Brain microvascular endothelial cell (primary cell): Measurements from ENCODE around the gene CST9L.

Source experiments
- DNase-seq: peaks from one replicate; pipeline ENCODE4 v3.0.0-alpha.2; 2020
- H3K27ac ChIP-seq: fragments of 250-450 bp; sonication (Bioruptor Pico); 2 replicates; pipeline ENCODE4 v1.5.1; 2020; ENCODE audit warnings: mild to moderate bottlenecking, moderate library complexity
- H3K27me3 ChIP-seq: fragments of 250-450 bp; sonication (Bioruptor Pico); replicated peaks from 2 replicates; pipeline ENCODE4 v1.5.1; 2020; ENCODE audit warnings: mild to moderate bottlenecking
- H3K36me3 ChIP-seq: fragments of 250-450 bp; sonication (Bioruptor Pico); replicated peaks from 2 replicates; pipeline ENCODE4 v1.5.1; 2020; ENCODE audit warnings: mild to moderate bottlenecking
- H3K4me3 ChIP-seq: 2 replicates; pipeline ENCODE4 v1.5.1; 2011; ENCODE audit warnings: low read depth, mild to moderate bottlenecking, control low read depth, low read length, moderate library complexity
- in situ Hi-C: cut with HindIII; loops from 2 replicates; pipeline ENCODE4 v1.10.0; 2017; ENCODE audit warnings: low sequenced_read_pairs, low pct_ligation_motif_present
- TF ChIP-seq, protein P1 (sequence below): IDR thresholded peaks from 2 replicates; pipeline ENCODE4 v1.5.1; 2011; ENCODE audit warnings: low read depth, mild to moderate bottlenecking, moderate library complexity, low read length, control low read depth, inconsistent platforms; ENCODE audit errors: missing control alignments

Gene CST9L

DNA sequence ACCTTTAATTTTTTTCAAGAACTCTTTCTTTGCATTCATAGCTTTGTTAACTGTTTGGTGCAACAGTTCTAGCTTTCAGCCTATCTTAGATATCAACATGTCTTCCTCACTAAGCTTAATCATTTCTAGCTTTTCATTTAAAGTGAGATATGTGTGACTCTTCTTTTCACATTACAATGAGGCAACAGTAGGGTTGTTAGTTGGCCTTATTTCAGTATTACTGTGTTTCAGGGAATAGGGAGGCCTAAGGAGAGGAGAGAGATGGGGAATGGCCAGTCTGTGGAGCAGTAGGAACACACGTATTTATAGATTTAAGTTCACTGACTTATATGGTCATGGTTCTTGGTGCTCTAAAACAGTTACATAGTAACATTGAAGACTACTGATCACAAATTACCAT lies 35.8 kb downstream of the CST9L start:
- in situ Hi-C loops = no loop called here
- Histone ChIP-seq H3K27me3 (no peaks in the 10 kb centered on the region), H3K36me3 (no peaks in the 10 kb centered on the region), H3K27ac (no peak overlapping the region), H3K4me3 (no peak overlapping the region)
- TF ChIP-seq, protein P1, sequence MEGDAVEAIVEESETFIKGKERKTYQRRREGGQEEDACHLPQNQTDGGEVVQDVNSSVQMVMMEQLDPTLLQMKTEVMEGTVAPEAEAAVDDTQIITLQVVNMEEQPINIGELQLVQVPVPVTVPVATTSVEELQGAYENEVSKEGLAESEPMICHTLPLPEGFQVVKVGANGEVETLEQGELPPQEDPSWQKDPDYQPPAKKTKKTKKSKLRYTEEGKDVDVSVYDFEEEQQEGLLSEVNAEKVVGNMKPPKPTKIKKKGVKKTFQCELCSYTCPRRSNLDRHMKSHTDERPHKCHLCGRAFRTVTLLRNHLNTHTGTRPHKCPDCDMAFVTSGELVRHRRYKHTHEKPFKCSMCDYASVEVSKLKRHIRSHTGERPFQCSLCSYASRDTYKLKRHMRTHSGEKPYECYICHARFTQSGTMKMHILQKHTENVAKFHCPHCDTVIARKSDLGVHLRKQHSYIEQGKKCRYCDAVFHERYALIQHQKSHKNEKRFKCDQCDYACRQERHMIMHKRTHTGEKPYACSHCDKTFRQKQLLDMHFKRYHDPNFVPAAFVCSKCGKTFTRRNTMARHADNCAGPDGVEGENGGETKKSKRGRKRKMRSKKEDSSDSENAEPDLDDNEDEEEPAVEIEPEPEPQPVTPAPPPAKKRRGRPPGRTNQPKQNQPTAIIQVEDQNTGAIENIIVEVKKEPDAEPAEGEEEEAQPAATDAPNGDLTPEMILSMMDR = no peak
- DNase-seq = no peak

DNA sequence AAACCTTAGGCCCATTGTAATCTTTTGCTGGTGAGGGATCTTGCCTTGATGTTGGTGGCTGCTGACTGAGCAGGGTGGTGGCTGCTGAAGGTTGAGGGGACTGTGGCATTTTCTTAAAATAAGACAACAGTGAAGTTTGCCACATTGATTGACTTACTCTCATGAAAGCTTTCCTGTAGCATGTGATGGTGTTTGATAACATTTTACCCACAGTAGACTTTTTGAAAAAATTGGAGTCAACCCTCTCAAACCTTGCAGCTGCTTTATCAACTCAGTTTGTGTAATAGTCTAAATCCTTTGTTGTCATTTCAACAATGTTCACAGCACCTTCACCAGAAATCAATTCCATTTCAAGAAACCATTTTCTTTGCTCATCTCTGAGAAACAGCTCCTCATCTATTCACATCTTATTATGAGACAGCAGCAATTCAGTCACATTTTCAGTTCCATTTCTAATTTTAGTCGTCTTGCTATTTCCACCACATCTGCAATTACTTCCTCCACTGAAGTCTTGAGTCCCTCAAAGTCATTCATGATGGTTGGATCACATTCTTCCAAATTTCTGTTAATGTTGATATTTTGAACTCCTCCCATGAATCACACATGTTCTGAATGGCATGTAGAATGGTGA lies 37.2 kb downstream of the CST9L start:
- Histone ChIP-seq H3K27me3 (no peaks in the 10 kb centered on the region), H3K36me3 (no peaks in the 10 kb centered on the region), H3K27ac (no peak overlapping the region), H3K4me3 (no peak overlapping the region)
- DNase-seq = no peak
- in situ Hi-C loops = no loop called here
- TF ChIP-seq, protein P1 = no peak

DNA sequence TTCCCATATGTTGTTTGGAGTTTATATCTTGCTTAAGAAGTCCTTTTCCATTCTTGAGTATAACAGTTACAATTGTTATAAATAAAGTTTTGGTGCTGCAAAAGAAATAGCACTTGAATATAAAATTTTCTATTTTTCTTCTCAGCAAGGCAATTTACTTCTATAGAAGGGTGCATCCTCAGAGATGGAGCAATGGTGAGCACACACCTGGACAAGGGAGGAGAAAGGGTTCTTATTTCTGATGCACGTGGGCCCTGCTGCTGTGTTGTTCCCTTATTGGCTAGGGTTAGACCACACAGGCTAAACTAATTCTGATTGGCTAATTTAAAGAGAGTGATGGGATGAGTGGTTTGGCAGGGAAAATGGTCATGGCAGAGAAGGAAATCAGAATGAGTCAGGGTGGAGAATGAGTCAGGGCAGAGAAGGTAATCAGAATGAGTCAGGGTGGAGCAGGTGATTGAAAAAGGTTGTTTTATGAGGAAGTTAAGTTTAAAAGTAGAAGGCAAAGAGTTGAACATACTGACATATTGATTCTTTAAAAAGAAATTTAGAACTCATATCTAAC lies 39.3 kb downstream of the CST9L start:
- TF ChIP-seq, protein P1 = no peak
- no peak for DNase-seq
- Histone ChIP-seq H3K36me3 (no peaks in the 10 kb centered on the region), H3K4me3 (no peak overlapping the region), H3K27ac (no peak overlapping the region), H3K27me3 (no peaks in the 10 kb centered on the region)
- in situ Hi-C loops = no loop called here

DNA sequence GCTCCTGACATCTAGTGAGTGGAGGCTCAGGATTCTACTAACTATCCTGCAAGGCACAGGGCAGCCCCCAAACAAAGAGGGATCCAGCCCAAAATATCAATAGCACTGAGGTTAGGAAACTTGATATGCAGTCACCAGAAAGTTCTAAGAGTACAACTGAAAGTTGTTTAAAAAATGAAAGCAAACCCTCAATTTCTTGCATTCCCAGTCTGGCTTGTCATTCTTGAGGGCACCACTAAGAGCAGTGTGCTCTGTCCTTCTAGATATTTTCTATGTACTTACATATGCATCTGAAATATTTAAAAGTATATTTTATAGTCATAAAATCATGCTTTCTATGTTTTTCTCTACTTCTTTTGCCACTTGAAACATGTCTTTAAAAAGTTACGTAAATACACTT lies 41.4 kb downstream of the CST9L start:
- DNase-seq = no peak
- TF ChIP-seq, protein P1 = no peak
- H3K27me3 ChIP-seq = no peaks in the 10 kb centered on the region
- H3K36me3 ChIP-seq = no peaks in the 10 kb centered on the region
- in situ Hi-C loops = no loop called here
- no peak overlapping the region for H3K4me3 ChIP-seq
- no peak overlapping the region for H3K27ac ChIP-seq

DNA sequence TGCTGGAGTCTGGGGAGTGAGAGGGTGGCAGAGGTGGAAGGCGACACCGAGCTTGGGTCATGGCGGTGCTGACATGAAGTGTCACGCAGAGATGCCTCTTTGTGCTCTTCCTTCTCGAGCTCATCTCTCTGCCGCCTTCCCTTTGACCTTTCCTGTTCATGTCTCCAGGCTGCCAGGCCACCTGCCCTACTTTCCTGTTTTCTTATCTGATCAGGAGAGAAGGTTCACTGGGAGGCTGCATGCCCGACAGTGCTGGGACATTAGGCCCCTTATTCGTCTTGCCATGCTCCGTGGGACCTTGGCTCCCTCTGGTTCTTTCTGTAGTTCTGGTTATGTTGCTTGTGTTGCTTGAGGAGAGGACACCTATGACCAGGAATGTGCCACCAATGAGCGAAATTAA lies 44.1 kb downstream of the CST9L start:
- DNase-seq = no peak
- in situ Hi-C loops = no loop called here
- no peaks in the 10 kb centered on the region for H3K36me3 ChIP-seq
- H3K27ac ChIP-seq = no peak overlapping the region
- no peak overlapping the region for H3K4me3 ChIP-seq
- H3K27me3 ChIP-seq = no peaks in the 10 kb centered on the region
- TF ChIP-seq, protein P1 = no peak

DNA sequence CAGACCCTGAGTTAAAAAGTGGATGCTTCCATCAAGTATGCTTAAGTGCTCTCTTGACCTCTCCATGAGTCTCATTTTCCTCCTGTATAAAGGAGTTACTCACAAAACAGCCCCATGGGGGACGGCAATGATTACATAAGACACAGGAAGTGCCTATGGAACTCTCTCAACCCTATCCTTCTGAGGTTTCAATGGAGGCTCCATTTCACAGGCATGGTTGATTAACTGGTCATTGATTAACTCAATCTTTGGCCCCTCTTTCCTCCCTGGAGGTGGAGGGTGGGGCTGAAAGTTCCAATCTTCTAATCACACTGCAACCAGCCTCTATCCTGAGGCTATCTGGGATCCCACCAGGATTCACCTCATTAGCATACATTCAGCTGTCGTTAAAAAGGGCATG lies 48.1 kb downstream of the CST9L start:
- in situ Hi-C loops = no loop called here
- no peak for DNase-seq
- TF ChIP-seq, protein P1 = no peak
- Histone ChIP-seq H3K27ac (no peak overlapping the region), H3K36me3 (no peaks in the 10 kb centered on the region), H3K27me3 (no peaks in the 10 kb centered on the region), H3K4me3 (no peak overlapping the region)
